Right renal pelvis (tissue), 4 donors: ENCODE data around the gene MAGEA8. TPM values are rescaled to one million over a fixed set of nuclear protein-coding genes. Genes with fewer than 3 reads are reported as not detected.

Experiments
- polyA plus RNA-seq, 4 donors: library from polyadenylated mRNA; unstranded; fragments of 120-200 nt; gene quantifications; one replicate each; pipeline ENCODE4 v1.2.1, GENCODE V29; 2013; ENCODE audit not compliant: insufficient read length in 4 of 4

Gene MAGEA8
- polyA plus RNA-seq, 4 donors = 0.05 to 0.14 (median 0.10) TPM; not detected in 1

Other genes with a start within 250 kb of the MAGEA8 start
- 10 to 100 TPM; 39.8 to 45.3 (median 41.5) TPM for gene TMEM185A, start 249.4 kb upstream of the MAGEA8 start, polyA plus RNA-seq
- not detected for gene MAGEA11, start 169.1 kb upstream of the MAGEA8 start, polyA plus RNA-seq
- gene HSFX1, start 107.1 kb upstream of the MAGEA8 start, polyA plus RNA-seq = 1 to 10 TPM; 2.0 to 2.2 (median 2.2) TPM
- not detected for gene MAGEA9, start 99.3 kb upstream of the MAGEA8 start, polyA plus RNA-seq
- under 1 TPM in 2 of 4 donors, not detected in 2; 0.14 to 0.17 TPM for gene HSFX4, start 48.4 kb downstream of the MAGEA8 start, polyA plus RNA-seq
- 10 to 100 TPM; 25.3 to 31.9 (median 29.0) TPM for gene EOLA2, start 57.3 kb downstream of the MAGEA8 start, polyA plus RNA-seq